ENCODE measurements around the gene MERTK.
"Not testable (repeated sequence)": the region's sequence is repeated elsewhere in the genome, so short reads cannot be mapped to it uniquely, and the experiment has no call there.

The MERTK gene

GRCh38 chr2:112050316-112050715, 151.9 kb downstream of the MERTK start:
- no peak for ATAC-seq (ENCODE audit: low read depth)
- peaks cover 6% of the 10 kb centered on the region for H3K9me3 Mint-ChIP-seq
- H3K36me3 Mint-ChIP-seq, result peaks cover 3% of the 10 kb centered on the region

GRCh38 chr2:112053917-112054846, 155.8 kb downstream of the MERTK start:
- H3K4me1 Mint-ChIP-seq, result peaks cover 28% of the 10 kb centered on the region
- peak overlapping the region; percentile 99 for H3K4me3 Mint-ChIP-seq
- no peaks in the 10 kb centered on the region for H3K9me3 Mint-ChIP-seq
- peaks cover 5% of the 10 kb centered on the region for H3K36me3 Mint-ChIP-seq
- peak overlapping the region; percentile 92 for H3K27ac Mint-ChIP-seq
- ATAC-seq (ENCODE audit: low read depth), result peak; percentile 62
- peak; percentile 96 to 98 for DNase-seq (ENCODE audit: low spot score in 2 of 2)
- no peaks in the 10 kb centered on the region for H3K27me3 Mint-ChIP-seq

More at GRCh38 chr2:112050316-112050715, 151.9 kb downstream of the MERTK start:
- Mint-ChIP-seq H3K4me3 (no peak overlapping the region), H3K27ac (no peak overlapping the region), H3K4me1 (peaks cover 10% of the 10 kb centered on the region), H3K27me3 (no peaks in the 10 kb centered on the region)
- no peak for DNase-seq (ENCODE audit: low spot score in 2 of 2)

GRCh38 chr2:112054847-112055729, 156.7 kb downstream of the MERTK start, which contains the start of gene TMEM87B:
Gene TMEM87B (plus strand): TSS chr2:112055269. CDS start chr2:112055592, 323 bp downstream.
- Mint-ChIP-seq H3K9me3 (no peaks in the 10 kb centered on the region), H3K4me3 (peak within 1 kb of the TSS; percentile 99), H3K36me3 (peaks cover 6% of the 10 kb centered on the region)

GRCh38 chr2:112055730-112056625, 157.6 kb downstream of the MERTK start:
- Mint-ChIP-seq H3K4me3 (peak overlapping the region; percentile 92), H3K4me1 (peaks cover 31% of the 10 kb centered on the region), H3K36me3 (peaks cover 6% of the 10 kb centered on the region), H3K27ac (peak overlapping the region; percentile 92), H3K27me3 (no peaks in the 10 kb centered on the region), H3K9me3 (no peaks in the 10 kb centered on the region)
- no peak for ATAC-seq (ENCODE audit: low read depth)
- no peak for DNase-seq (ENCODE audit: low spot score in 2 of 2)

More at GRCh38 chr2:112054847-112055729, 156.7 kb downstream of the MERTK start, which contains the start of gene TMEM87B:
- Mint-ChIP-seq H3K27ac (peak within 1 kb of the TSS; percentile 92), H3K4me1 (peaks cover 31% of the 10 kb centered on the region), H3K27me3 (no peaks in the 10 kb centered on the region)
- ATAC-seq (ENCODE audit: low read depth) (peak; percentile 61), DNase-seq (ENCODE audit: low spot score in 2 of 2) (peak; percentile 86 to 98)

GRCh38 chr2:112056626-112056987, 158.2 kb downstream of the MERTK start:
- no peaks in the 10 kb centered on the region for H3K27me3 Mint-ChIP-seq
- peaks cover 10% of the 10 kb centered on the region for H3K36me3 Mint-ChIP-seq
- H3K4me3 Mint-ChIP-seq, result peak overlapping the region; percentile 92
- no peaks in the 10 kb centered on the region for H3K9me3 Mint-ChIP-seq
- peak overlapping the region; percentile 92 for H3K27ac Mint-ChIP-seq
- H3K4me1 Mint-ChIP-seq, result peaks cover 36% of the 10 kb centered on the region
- ATAC-seq (ENCODE audit: low read depth) (no peak), DNase-seq (ENCODE audit: low spot score in 2 of 2) (no peak)

- Mint-ChIP-seq H3K4me1 (peaks cover 43% of the 10 kb centered on the region), H3K36me3 (peaks cover 30% of the 10 kb centered on the region), H3K4me3 (no peak overlapping the region), H3K27ac (no peak overlapping the region), H3K27me3 (no peaks in the 10 kb centered on the region), H3K9me3 (no peaks in the 10 kb centered on the region)
- ATAC-seq (ENCODE audit: low read depth), result no peak
- no peak for DNase-seq (ENCODE audit: low spot score in 2 of 2)
Observed at GRCh38 chr2:112059671-112060070, 161.3 kb downstream of the MERTK start.

- peak overlapping the region; percentile 3 for H3K27ac Mint-ChIP-seq
- DNase-seq (ENCODE audit: low spot score in 2 of 2) (no peak), ATAC-seq (ENCODE audit: low read depth) (no peak)
- H3K36me3 Mint-ChIP-seq, result peaks cover 39% of the 10 kb centered on the region
- no peaks in the 10 kb centered on the region for H3K9me3 Mint-ChIP-seq
- H3K27me3 Mint-ChIP-seq, result no peaks in the 10 kb centered on the region
- no peak overlapping the region for H3K4me3 Mint-ChIP-seq
- H3K4me1 Mint-ChIP-seq, result peaks cover 46% of the 10 kb centered on the region
Observed at GRCh38 chr2:112061299-112061698, 162.9 kb downstream of the MERTK start.

- Mint-ChIP-seq H3K27ac (peak overlapping the region; percentile 3), H3K27me3 (no peaks in the 10 kb centered on the region), H3K4me1 (peaks cover 45% of the 10 kb centered on the region), H3K9me3 (no peaks in the 10 kb centered on the region), H3K4me3 (no peak overlapping the region), H3K36me3 (peaks cover 41% of the 10 kb centered on the region)
- DNase-seq (ENCODE audit: low spot score in 2 of 2) (no peak), ATAC-seq (ENCODE audit: low read depth) (no peak)
Observed at GRCh38 chr2:112061840-112062239, 163.4 kb downstream of the MERTK start.

- peaks cover 43% of the 10 kb centered on the region for H3K4me1 Mint-ChIP-seq
- H3K36me3 Mint-ChIP-seq, result peaks cover 47% of the 10 kb centered on the region
- H3K4me3 Mint-ChIP-seq, result no peak overlapping the region
- DNase-seq (ENCODE audit: low spot score in 2 of 2) (no peak), ATAC-seq (ENCODE audit: low read depth) (no peak)
- no peaks in the 10 kb centered on the region for H3K9me3 Mint-ChIP-seq
- no peaks in the 10 kb centered on the region for H3K27me3 Mint-ChIP-seq
- H3K27ac Mint-ChIP-seq, result peak overlapping the region; percentile 52
Observed at GRCh38 chr2:112062894-112063293, 164.5 kb downstream of the MERTK start.

- Mint-ChIP-seq H3K9me3 (peaks cover 3% of the 10 kb centered on the region), H3K27ac (peak overlapping the region; percentile 73), H3K27me3 (no peaks in the 10 kb centered on the region), H3K4me1 (peaks cover 36% of the 10 kb centered on the region), H3K36me3 (peaks cover 58% of the 10 kb centered on the region), H3K4me3 (no peak overlapping the region)
- no peak for DNase-seq (ENCODE audit: low spot score in 2 of 2)
- ATAC-seq (ENCODE audit: low read depth), result no peak
Observed at GRCh38 chr2:112065486-112065885, 167.1 kb downstream of the MERTK start.

- DNase-seq (ENCODE audit: low spot score in 2 of 2), result no peak
Observed at GRCh38 chr2:112065966-112066365, 167.6 kb downstream of the MERTK start.

GRCh38 chr2:112069794-112070193, 171.4 kb downstream of the MERTK start:
- not testable (repeated sequence) for H3K27me3 Mint-ChIP-seq; ATAC-seq (ENCODE audit: low read depth); DNase-seq (ENCODE audit: low spot score in 2 of 2); H3K27ac Mint-ChIP-seq; H3K9me3 Mint-ChIP-seq; H3K4me3 Mint-ChIP-seq
- Mint-ChIP-seq H3K4me1 (peaks cover 29% of the 10 kb centered on the region), H3K36me3 (peaks cover 63% of the 10 kb centered on the region)

More at GRCh38 chr2:112065966-112066365, 167.6 kb downstream of the MERTK start:
- peak overlapping the region; percentile 73 for H3K27ac Mint-ChIP-seq
- no peak overlapping the region for H3K4me3 Mint-ChIP-seq
- H3K4me1 Mint-ChIP-seq, result peaks cover 36% of the 10 kb centered on the region
- peaks cover 59% of the 10 kb centered on the region for H3K36me3 Mint-ChIP-seq
- ATAC-seq (ENCODE audit: low read depth), result no peak
- H3K27me3 Mint-ChIP-seq, result no peaks in the 10 kb centered on the region
- H3K9me3 Mint-ChIP-seq, result peaks cover 3% of the 10 kb centered on the region

GRCh38 chr2:112073875-112074274, 175.5 kb downstream of the MERTK start:
- DNase-seq (ENCODE audit: low spot score in 2 of 2) (no peak), ATAC-seq (ENCODE audit: low read depth) (no peak)
- Mint-ChIP-seq H3K27ac (no peak overlapping the region), H3K4me3 (no peak overlapping the region), H3K27me3 (no peaks in the 10 kb centered on the region), H3K9me3 (peaks cover 8% of the 10 kb centered on the region), H3K36me3 (peaks cover 51% of the 10 kb centered on the region), H3K4me1 (peaks cover 26% of the 10 kb centered on the region)

Measured in memory B cell (primary cell).